Measurements from ENCODE around the gene CTIF.

- TF ChIP-seq, protein P1, sequence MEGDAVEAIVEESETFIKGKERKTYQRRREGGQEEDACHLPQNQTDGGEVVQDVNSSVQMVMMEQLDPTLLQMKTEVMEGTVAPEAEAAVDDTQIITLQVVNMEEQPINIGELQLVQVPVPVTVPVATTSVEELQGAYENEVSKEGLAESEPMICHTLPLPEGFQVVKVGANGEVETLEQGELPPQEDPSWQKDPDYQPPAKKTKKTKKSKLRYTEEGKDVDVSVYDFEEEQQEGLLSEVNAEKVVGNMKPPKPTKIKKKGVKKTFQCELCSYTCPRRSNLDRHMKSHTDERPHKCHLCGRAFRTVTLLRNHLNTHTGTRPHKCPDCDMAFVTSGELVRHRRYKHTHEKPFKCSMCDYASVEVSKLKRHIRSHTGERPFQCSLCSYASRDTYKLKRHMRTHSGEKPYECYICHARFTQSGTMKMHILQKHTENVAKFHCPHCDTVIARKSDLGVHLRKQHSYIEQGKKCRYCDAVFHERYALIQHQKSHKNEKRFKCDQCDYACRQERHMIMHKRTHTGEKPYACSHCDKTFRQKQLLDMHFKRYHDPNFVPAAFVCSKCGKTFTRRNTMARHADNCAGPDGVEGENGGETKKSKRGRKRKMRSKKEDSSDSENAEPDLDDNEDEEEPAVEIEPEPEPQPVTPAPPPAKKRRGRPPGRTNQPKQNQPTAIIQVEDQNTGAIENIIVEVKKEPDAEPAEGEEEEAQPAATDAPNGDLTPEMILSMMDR (conservative IDR thresholded peaks at IDR 0.05; ENCODE audit: low read depth, low read length): no peak
- TF ChIP-seq EZH2 (IDR thresholded peaks at IDR 0.05; ENCODE audit: low read length, unreplicated experiment) (no peak), EZH2phosphoT487 (IDR thresholded peaks at IDR 0.05; ENCODE audit: borderline replicate concordance, low read length) (no peak)
These were observed 95.7 kb downstream of the CTIF start for GRCh38 chr18:48634491-48634890.
